ENCODE results near the gene SLIT3. TPM values are rescaled to one million over a fixed set of nuclear protein-coding genes. Genes with fewer than 3 reads are reported as not detected.

Gene SLIT3
- total and polyA plus RNA-seq, 9 of the 15 experiments (the other 6 are each of a cell fraction or from before 2014, with no cell fraction given) = 0.01 to 0.04 TPM; not detected in 7

GRCh38 chr5:168747987-168748777 is 552.8 kb downstream of the SLIT3 start (continued):
- TF ChIP-seq MYNN (IDR thresholded peaks at IDR 0.05) (no peak), MYNN (CRISPR knock-in tag; IDR thresholded peaks at IDR 0.05) (no peak), TFAM (CRISPR knock-in tag; conservative IDR thresholded peaks at IDR 0.05) (no peak), SMAD3 (CRISPR knock-in tag; conservative IDR thresholded peaks at IDR 0.05) (0 out of 2 replicates have a peak, but pooled peaks have one; percentile 39), SNIP1 (IDR thresholded peaks at IDR 0.05; ENCODE audit: low read depth) (no peak), MYC (IDR thresholded peaks at IDR 0.05; ENCODE audit: low read depth, low read length) (no peak), MYC (CRISPR knock-in tag; IDR thresholded peaks at IDR 0.05; ENCODE audit: borderline replicate concordance, low read depth) (no peak), EZH2 (IDR thresholded peaks at IDR 0.05; ENCODE audit: borderline replicate concordance, low read depth, low read length) (no peak), ZBTB40 (IDR thresholded peaks at IDR 0.05) (no peak), ZBTB40 (CRISPR knock-in tag; IDR thresholded peaks at IDR 0.05) (no peak), GABPB2 (CRISPR knock-in tag; conservative IDR thresholded peaks at IDR 0.05) (no peak), KLF6 (CRISPR knock-in tag; IDR thresholded peaks at IDR 0.05; ENCODE audit: borderline replicate concordance) (no peak), HINFP (tag; conservative IDR thresholded peaks at IDR 0.05; ENCODE audit: low read depth) (no peak), SMC3 (conservative IDR thresholded peaks at IDR 0.05; ENCODE audit: insufficient read depth, low read depth, low read length) (peak; percentile 63), SRSF3 (IDR thresholded peaks at IDR 0.05; ENCODE audit: insufficient read depth, low read length) (no peak), ILK (tag; IDR thresholded peaks at IDR 0.05; ENCODE audit: borderline replicate concordance, low read depth) (no peak), NFE2L1 (tag; IDR thresholded peaks at IDR 0.05; ENCODE audit: borderline replicate concordance, low read depth) (no peak)
